Type B pancreatic cell (in vitro differentiated cells): ENCODE measurements around the gene RPS25. TPM values are rescaled to one million over a fixed set of nuclear protein-coding genes. Genes with fewer than 3 reads are reported as not detected.
"Not testable (repeated sequence)": the region's sequence is repeated elsewhere in the genome, so short reads cannot be mapped to it uniquely, and the experiment has no call there.

Experiments
- DNase-seq: peaks from one replicate; pipeline ENCODE4 v3.0.0; 2021; ENCODE audit warnings: mixed read lengths; ENCODE audit not compliant: unreplicated experiment; ENCODE audit errors: extremely low spot score
- H3K27ac Mint-ChIP-seq: 2 replicates; pipeline ENCODE4 v1.8.0; 2021; ENCODE audit warnings: mild to moderate bottlenecking, mixed read lengths
- H3K27me3 Mint-ChIP-seq: 2 replicates; pipeline ENCODE4 v1.8.0; 2021; ENCODE audit warnings: mixed read lengths
- H3K36me3 Mint-ChIP-seq: 2 replicates; pipeline ENCODE4 v1.8.0; 2021; ENCODE audit warnings: mixed read lengths
- H3K4me1 Mint-ChIP-seq: one replicate; pipeline ENCODE4 v1.8.0; 2021; ENCODE audit warnings: mixed read lengths; ENCODE audit not compliant: unreplicated experiment
- H3K4me3 Mint-ChIP-seq: 2 replicates; pipeline ENCODE4 v1.8.0; 2021; ENCODE audit warnings: mild to moderate bottlenecking, mixed read lengths
- H3K9me3 Mint-ChIP-seq: 2 replicates; pipeline ENCODE4 v1.8.0; 2021; ENCODE audit warnings: mixed read lengths
- CTCF ChIP-seq: fragments of 200-600 bp; sonication (generic); conservative IDR thresholded peaks from 2 replicates; pipeline ENCODE4 v1.5.0; 2021; ENCODE audit warnings: antibody characterized with exemption, mild to moderate bottlenecking
- total RNA-seq: library from RNA; stranded (reverse); gene quantifications from 2 replicates; pipeline ENCODE4 v1.2.1, GENCODE V29; 2021; ENCODE audit warnings: low replicate concordance

Gene RPS25
- total RNA-seq, 1 donor from 2014 or later = 1,262 TPM

GRCh38 chr11:119025099-119025473 is 6.9 kb upstream of the RPS25 start:
- DNase-seq = no peak
- peaks cover 22% of the 10 kb centered on the region for H3K4me1 Mint-ChIP-seq

GRCh38 chr11:119024430-119025098 is 6.4 kb upstream of the RPS25 start:
- Mint-ChIP-seq H3K27ac (peak overlapping the region; percentile 24), H3K9me3 (no peaks in the 10 kb centered on the region), H3K27me3 (no peaks in the 10 kb centered on the region), H3K4me1 (peaks cover 23% of the 10 kb centered on the region), H3K4me3 (peak overlapping the region; percentile 41), H3K36me3 (peaks cover 21% of the 10 kb centered on the region)
- DNase-seq = no peak
- TF ChIP-seq CTCF = no peak

More at GRCh38 chr11:119025099-119025473, 6.9 kb upstream of the RPS25 start:
- H3K4me3 Mint-ChIP-seq = peak overlapping the region; percentile 35
- no peak for TF ChIP-seq CTCF
- no peaks in the 10 kb centered on the region for H3K27me3 Mint-ChIP-seq
- peak overlapping the region; percentile 24 for H3K27ac Mint-ChIP-seq
- peaks cover 19% of the 10 kb centered on the region for H3K36me3 Mint-ChIP-seq
- H3K9me3 Mint-ChIP-seq = no peaks in the 10 kb centered on the region

GRCh38 chr11:119023741-119024140 is 5.6 kb upstream of the RPS25 start:
- Mint-ChIP-seq H3K4me1 (peaks cover 15% of the 10 kb centered on the region), H3K36me3 (peaks cover 17% of the 10 kb centered on the region), H3K27me3 (no peaks in the 10 kb centered on the region), H3K4me3 (no peak overlapping the region), H3K9me3 (no peaks in the 10 kb centered on the region), H3K27ac (peak overlapping the region; percentile 21)
- TF ChIP-seq CTCF = no peak
- DNase-seq = no peak

GRCh38 chr11:119021631-119022030 is 3.5 kb upstream of the RPS25 start:
- no peak for TF ChIP-seq CTCF
- peaks cover 17% of the 10 kb centered on the region for H3K4me1 Mint-ChIP-seq
- DNase-seq = no peak
- H3K27ac Mint-ChIP-seq = peak overlapping the region; percentile 54
- H3K4me3 Mint-ChIP-seq = peak overlapping the region; percentile 65
- H3K36me3 Mint-ChIP-seq = peaks cover 23% of the 10 kb centered on the region
- H3K9me3 Mint-ChIP-seq = no peaks in the 10 kb centered on the region
- no peaks in the 10 kb centered on the region for H3K27me3 Mint-ChIP-seq

GRCh38 chr11:119019996-119020395 is 1.9 kb upstream of the RPS25 start:
- no peak for DNase-seq
- peaks cover 21% of the 10 kb centered on the region for H3K4me1 Mint-ChIP-seq
- H3K9me3 Mint-ChIP-seq = no peaks in the 10 kb centered on the region
- peak overlapping the region; percentile 100 for H3K4me3 Mint-ChIP-seq
- no peaks in the 10 kb centered on the region for H3K27me3 Mint-ChIP-seq
- no peak for TF ChIP-seq CTCF
- H3K27ac Mint-ChIP-seq = peak overlapping the region; percentile 99
- peaks cover 27% of the 10 kb centered on the region for H3K36me3 Mint-ChIP-seq

GRCh38 chr11:119017377-119017776 is 766 bp downstream of the RPS25 start:
- H3K4me3 Mint-ChIP-seq = peak overlapping the region; percentile 100
- H3K27me3 Mint-ChIP-seq, DNase-seq, H3K9me3 Mint-ChIP-seq: not testable (repeated sequence)
- H3K36me3 Mint-ChIP-seq = peaks cover 37% of the 10 kb centered on the region
- peaks cover 16% of the 10 kb centered on the region for H3K4me1 Mint-ChIP-seq
- peak overlapping the region; percentile 99 for H3K27ac Mint-ChIP-seq
